Measurements from ENCODE around the gene UBE2O. TPM values are rescaled to one million over a fixed set of nuclear protein-coding genes. Genes with fewer than 3 reads are reported as not detected.

UBE2O gene
- total RNA-seq, 3 donors from 2014 or later: 16.2 to 25.0 (median 19.0) TPM

DNA sequence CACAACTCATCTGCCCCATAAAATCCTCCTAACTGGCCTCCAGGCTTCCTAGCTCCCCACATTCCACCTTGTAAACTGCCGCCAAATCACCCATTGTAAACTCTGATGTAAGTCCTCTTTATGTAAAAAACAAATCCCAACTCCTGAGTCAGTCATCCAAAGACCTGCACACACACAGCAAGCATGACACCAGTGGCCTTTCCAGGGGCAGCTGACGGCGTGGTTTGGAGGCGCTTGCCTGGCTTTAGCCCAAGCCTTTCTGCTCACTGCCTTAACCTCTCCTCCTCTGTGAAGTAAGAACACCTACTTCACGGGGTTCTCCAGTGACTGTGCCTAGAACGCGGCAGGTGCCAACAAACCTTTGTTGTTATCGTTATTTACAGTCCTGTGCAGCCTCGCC, 14.0 kb downstream of the UBE2O start:
- ATAC-seq (no peak), DNase-seq (no peak)
- Histone ChIP-seq H3K9me3 (no peaks in the 10 kb centered on the region), H3K36me3 (ENCODE audit: low read depth) (no peaks in the 10 kb centered on the region), H3K4me3 (no peak overlapping the region), H3K4me1 (ENCODE audit: low read depth) (no peaks in the 10 kb centered on the region)
- intact Hi-C loops (cut with DNase I, micrococcal nuclease): no loop called here
- TF ChIP-seq, protein P1, sequence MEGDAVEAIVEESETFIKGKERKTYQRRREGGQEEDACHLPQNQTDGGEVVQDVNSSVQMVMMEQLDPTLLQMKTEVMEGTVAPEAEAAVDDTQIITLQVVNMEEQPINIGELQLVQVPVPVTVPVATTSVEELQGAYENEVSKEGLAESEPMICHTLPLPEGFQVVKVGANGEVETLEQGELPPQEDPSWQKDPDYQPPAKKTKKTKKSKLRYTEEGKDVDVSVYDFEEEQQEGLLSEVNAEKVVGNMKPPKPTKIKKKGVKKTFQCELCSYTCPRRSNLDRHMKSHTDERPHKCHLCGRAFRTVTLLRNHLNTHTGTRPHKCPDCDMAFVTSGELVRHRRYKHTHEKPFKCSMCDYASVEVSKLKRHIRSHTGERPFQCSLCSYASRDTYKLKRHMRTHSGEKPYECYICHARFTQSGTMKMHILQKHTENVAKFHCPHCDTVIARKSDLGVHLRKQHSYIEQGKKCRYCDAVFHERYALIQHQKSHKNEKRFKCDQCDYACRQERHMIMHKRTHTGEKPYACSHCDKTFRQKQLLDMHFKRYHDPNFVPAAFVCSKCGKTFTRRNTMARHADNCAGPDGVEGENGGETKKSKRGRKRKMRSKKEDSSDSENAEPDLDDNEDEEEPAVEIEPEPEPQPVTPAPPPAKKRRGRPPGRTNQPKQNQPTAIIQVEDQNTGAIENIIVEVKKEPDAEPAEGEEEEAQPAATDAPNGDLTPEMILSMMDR (IDR thresholded peaks at IDR 0.05): no peak

DNA sequence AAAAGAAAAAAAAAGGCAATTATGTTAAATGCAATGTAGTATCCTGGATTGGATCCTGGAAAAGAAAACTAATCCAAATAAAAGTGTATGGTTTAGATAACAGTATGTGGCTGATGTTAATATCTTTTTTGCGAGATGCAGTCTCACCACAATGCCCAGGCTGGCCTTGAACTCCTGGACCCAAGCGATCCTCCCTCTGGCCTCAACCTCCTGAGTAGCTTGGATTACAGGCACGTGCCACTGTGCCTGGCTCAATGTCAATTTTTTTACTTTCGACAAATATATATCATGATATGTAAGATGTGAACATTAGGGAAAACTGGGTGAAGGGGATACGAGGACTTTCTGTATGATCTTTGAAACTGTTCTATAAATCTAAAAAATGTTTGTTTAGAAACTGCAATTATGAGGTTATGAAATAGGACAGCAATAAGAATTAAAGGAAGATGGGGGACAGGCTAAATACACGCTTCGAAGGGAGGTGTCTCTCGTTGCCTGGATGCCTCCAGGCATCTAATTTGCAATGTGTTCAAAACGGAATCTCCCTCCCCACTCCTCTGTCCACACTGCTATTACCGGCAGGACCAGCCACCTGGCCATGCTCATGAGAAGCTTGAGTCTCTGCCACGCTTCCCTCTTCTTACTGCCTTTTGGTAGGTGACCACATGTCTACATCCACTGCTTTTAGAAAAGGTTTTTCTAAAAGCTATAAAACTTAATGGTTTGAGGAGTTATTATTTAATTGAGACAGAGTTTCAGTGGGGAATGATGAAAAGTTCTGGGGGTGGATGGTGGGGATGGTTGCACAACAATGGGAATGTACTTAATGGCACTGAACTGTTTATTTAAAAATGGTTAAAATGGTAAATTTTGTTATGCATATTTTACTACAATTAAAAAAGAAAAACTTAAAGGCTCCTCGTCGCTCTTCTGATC, 15.2 kb downstream of the UBE2O start:
- intact Hi-C loops (cut with DNase I, micrococcal nuclease): no loop called here
- ATAC-seq: no peak
- TF ChIP-seq, protein P1 (IDR thresholded peaks at IDR 0.05): no peak

DNA sequence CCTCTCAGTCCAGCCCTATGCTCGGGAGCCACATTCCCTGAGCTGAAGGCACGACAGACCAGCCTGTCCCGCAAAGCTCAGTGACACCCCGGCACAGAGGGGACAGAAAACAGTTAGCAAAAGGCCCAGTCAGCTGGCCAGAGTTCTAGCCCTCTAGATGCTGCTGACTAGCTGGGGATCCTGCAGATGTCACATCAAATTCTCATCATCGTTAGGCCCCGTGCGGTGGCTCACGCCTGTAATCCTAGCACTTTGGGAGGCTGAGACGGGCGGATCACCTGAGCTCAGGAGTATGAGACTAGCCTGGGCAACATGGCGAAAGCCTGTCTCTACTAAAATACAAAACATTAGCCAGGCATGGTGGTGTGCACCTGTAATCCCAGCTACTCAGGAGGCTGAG, 17.2 kb downstream of the UBE2O start:
- no peak overlapping the region for H3K4me3 ChIP-seq
- DNase-seq (no peak), ATAC-seq (no peak)
- H3K9me3 ChIP-seq: no peaks in the 10 kb centered on the region
- TF ChIP-seq, protein P1 (IDR thresholded peaks at IDR 0.05): no peak
- intact Hi-C loops (cut with DNase I, micrococcal nuclease): no loop called here
- no peaks in the 10 kb centered on the region for H3K36me3 ChIP-seq (ENCODE audit: low read depth)
- H3K4me1 ChIP-seq (ENCODE audit: low read depth): no peaks in the 10 kb centered on the region

More for the DNA sequence above, 15.2 kb downstream of the UBE2O start:
- no peaks in the 10 kb centered on the region for H3K9me3 ChIP-seq
- H3K4me1 ChIP-seq (ENCODE audit: low read depth): no peaks in the 10 kb centered on the region
- H3K36me3 ChIP-seq (ENCODE audit: low read depth): no peaks in the 10 kb centered on the region
- no peak overlapping the region for H3K4me3 ChIP-seq
- DNase-seq: no peak

DNA sequence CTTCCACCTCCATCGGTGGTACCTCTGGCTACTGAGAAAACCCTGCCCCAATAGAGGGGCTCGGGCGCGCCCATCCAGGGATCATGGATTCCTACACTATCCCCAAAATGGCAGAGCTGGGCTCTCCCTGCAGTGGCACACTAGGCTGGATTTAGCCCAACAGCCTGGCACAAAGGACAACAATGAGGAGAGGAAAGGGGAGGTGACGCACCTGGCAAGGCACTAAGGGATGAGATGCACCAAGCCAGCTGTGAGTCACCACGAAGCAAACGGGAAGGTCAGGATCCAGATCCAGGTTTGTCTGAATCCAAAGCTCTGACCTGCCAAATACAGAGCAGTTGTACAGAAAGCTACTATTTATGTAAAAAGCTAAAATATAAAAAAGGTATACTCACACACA, 18.1 kb downstream of the UBE2O start:
- Histone ChIP-seq H3K9me3 (no peaks in the 10 kb centered on the region), H3K4me3 (no peak overlapping the region), H3K36me3 (ENCODE audit: low read depth) (no peaks in the 10 kb centered on the region), H3K4me1 (ENCODE audit: low read depth) (no peaks in the 10 kb centered on the region)
- DNase-seq (no peak), ATAC-seq (no peak)
- TF ChIP-seq, protein P1 (IDR thresholded peaks at IDR 0.05): no peak
- intact Hi-C loops (cut with DNase I, micrococcal nuclease): no loop called here

DNA sequence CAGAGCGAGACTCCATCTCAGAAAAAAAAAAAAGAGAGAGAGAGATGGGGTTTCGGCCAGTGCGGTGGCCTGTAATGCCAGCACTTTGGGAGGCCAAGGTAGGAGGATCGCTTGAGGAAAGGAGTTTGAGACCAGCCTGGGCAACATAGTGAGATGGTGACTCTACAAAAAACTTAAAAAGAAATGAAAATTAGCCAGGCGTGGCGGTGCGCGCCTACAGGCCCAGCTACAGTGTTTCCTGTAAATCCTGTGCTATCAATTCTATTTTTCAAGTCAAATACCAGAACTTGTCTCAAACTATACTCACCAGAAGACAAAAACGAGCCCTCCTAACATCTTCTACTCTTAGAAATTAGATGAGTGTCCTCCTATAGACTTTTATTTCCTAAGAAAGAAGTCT, 19.3 kb downstream of the UBE2O start:
- intact Hi-C loops (cut with DNase I, micrococcal nuclease): no loop called here
- H3K36me3 ChIP-seq (ENCODE audit: low read depth): no peaks in the 10 kb centered on the region
- ATAC-seq (no peak), DNase-seq (no peak)
- H3K4me1 ChIP-seq (ENCODE audit: low read depth): no peaks in the 10 kb centered on the region
- H3K4me3 ChIP-seq: no peak overlapping the region
- no peaks in the 10 kb centered on the region for H3K9me3 ChIP-seq
- TF ChIP-seq, protein P1 (IDR thresholded peaks at IDR 0.05): no peak
